Hepatocyte (in vitro differentiated cells): ENCODE measurements around the gene OPTC. TPM values are rescaled to one million over a fixed set of nuclear protein-coding genes. Genes with fewer than 3 reads are reported as not detected.
A peak's percentile ranks its signal among the peaks of the same experiment; 100 is the strongest.

Experiments
- DNase-seq: peaks from one replicate; pipeline ENCODE4 v3.0.0-alpha.2; 2016; ENCODE audit warnings: low spot score
- H2AFZ ChIP-seq: fragments of 200-600 bp; sonication (generic); 2 replicates; pipeline ENCODE4 v1.6.0; 2016; ENCODE audit warnings: antibody characterized with exemption, mild to moderate bottlenecking
- H3K27ac ChIP-seq: fragments of 200-600 bp; sonication (generic); 2 replicates; pipeline ENCODE4 v1.5.1; 2016; ENCODE audit warnings: mild to moderate bottlenecking
- H3K27me3 ChIP-seq: fragments of 200-600 bp; sonication (generic); 2 replicates; pipeline ENCODE4 v1.6.1; 2016
- H3K36me3 ChIP-seq: fragments of 200-600 bp; sonication (generic); replicated peaks from 2 replicates; pipeline ENCODE4 v1.5.1; 2016; ENCODE audit warnings: low read depth; ENCODE audit not compliant: insufficient read depth
- H3K4me1 ChIP-seq: fragments of 200-600 bp; sonication (generic); 2 replicates; pipeline ENCODE4 v1.5.1; 2016; ENCODE audit warnings: mild to moderate bottlenecking, moderate library complexity; ENCODE audit not compliant: insufficient read depth
- H3K4me2 ChIP-seq: fragments of 200-600 bp; sonication (generic); 2 replicates; pipeline ENCODE4 v1.6.0; 2016
- H3K4me3 ChIP-seq: fragments of 200-600 bp; sonication (generic); 2 replicates; pipeline ENCODE4 v1.5.1; 2016; ENCODE audit warnings: mild to moderate bottlenecking
- H3K79me2 ChIP-seq: fragments of 200-600 bp; sonication (generic); 2 replicates; pipeline ENCODE4 v1.6.0; 2017; ENCODE audit warnings: mild to moderate bottlenecking
- H3K9me2 ChIP-seq: fragments of 200-600 bp; sonication (generic); replicated peaks from 2 replicates; pipeline ENCODE4 v1.6.0; 2017; ENCODE audit warnings: mild to moderate bottlenecking; ENCODE audit not compliant: insufficient read depth
- H3K9me3 ChIP-seq: fragments of 200-600 bp; sonication (generic); 2 replicates; pipeline ENCODE4 v1.5.1; 2016; ENCODE audit warnings: low read depth, mild to moderate bottlenecking
- H4K20me1 ChIP-seq: fragments of 200-600 bp; sonication (generic); 2 replicates; pipeline ENCODE4 v1.6.0; 2016; ENCODE audit warnings: mild to moderate bottlenecking; ENCODE audit not compliant: insufficient read depth, poor library complexity, severe bottlenecking
- EZH2 ChIP-seq: fragments of 200-600 bp; sonication (generic); IDR thresholded peaks from 2 replicates; pipeline ENCODE4 v1.6.1; 2016; ENCODE audit warnings: antibody characterized with exemption, mild to moderate bottlenecking, borderline replicate concordance
- EZH2phosphoT487 ChIP-seq: fragments of 200-600 bp; sonication (generic); IDR thresholded peaks from one replicate; pipeline ENCODE4 v1.6.1; 2018; ENCODE audit warnings: antibody characterized with exemption, mild to moderate bottlenecking, low read depth, moderate library complexity; ENCODE audit not compliant: unreplicated experiment, severe bottlenecking
- WGBS: methylation state at CpG from one replicate; pipeline ENCODE4 v1.1.6; 2016; ENCODE audit warnings: low lambda C conversion rate; ENCODE audit errors: missing lambda C conversion rate; 5-methylcytosine and 5-hydroxymethylcytosine counted together
- polyA plus RNA-seq: library from polyadenylated mRNA; unstranded; fragments of >200 nt; fragmentation: Nextera tagmentation; extraction: Ambion mirVana; gene quantifications from 2 replicates; pipeline ENCODE4 v1.2.1, GENCODE V29; 2016
- total RNA-seq: library from RNA; depleted of rRNA; stranded (reverse); fragments of >200 nt; gene quantifications from 2 replicates; pipeline ENCODE4 v1.2.3, GENCODE V29; 2014
- TF ChIP-seq, protein P1 (sequence below): fragments of 200-600 bp; sonication (generic); IDR thresholded peaks from 2 replicates; pipeline ENCODE4 v1.5.1; 2016; ENCODE audit warnings: antibody characterized with exemption, mild to moderate bottlenecking; ENCODE audit not compliant: poor library complexity

Gene OPTC
- total and polyA plus RNA-seq, 2 experiments from 2014 or later: 0.28 TPM; not detected in 1

GRCh38 chr1:203480084-203480483, 13.9 kb upstream of the OPTC start:
- H2AFZ ChIP-seq: no peak overlapping the region
- H4K20me1 ChIP-seq: no peaks in the 10 kb centered on the region
- no peaks in the 10 kb centered on the region for H3K79me2 ChIP-seq
- H3K36me3 ChIP-seq: no peaks in the 10 kb centered on the region
- H3K9me2 ChIP-seq: no peaks in the 10 kb centered on the region
- H3K4me2 ChIP-seq: no peak overlapping the region
- no peak overlapping the region for H3K4me3 ChIP-seq
- no peaks in the 10 kb centered on the region for H3K9me3 ChIP-seq
- TF ChIP-seq, protein P1, sequence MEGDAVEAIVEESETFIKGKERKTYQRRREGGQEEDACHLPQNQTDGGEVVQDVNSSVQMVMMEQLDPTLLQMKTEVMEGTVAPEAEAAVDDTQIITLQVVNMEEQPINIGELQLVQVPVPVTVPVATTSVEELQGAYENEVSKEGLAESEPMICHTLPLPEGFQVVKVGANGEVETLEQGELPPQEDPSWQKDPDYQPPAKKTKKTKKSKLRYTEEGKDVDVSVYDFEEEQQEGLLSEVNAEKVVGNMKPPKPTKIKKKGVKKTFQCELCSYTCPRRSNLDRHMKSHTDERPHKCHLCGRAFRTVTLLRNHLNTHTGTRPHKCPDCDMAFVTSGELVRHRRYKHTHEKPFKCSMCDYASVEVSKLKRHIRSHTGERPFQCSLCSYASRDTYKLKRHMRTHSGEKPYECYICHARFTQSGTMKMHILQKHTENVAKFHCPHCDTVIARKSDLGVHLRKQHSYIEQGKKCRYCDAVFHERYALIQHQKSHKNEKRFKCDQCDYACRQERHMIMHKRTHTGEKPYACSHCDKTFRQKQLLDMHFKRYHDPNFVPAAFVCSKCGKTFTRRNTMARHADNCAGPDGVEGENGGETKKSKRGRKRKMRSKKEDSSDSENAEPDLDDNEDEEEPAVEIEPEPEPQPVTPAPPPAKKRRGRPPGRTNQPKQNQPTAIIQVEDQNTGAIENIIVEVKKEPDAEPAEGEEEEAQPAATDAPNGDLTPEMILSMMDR: no peak
- no peak for TF ChIP-seq EZH2
- H3K27ac ChIP-seq: peak overlapping the region; percentile 65
- no peaks in the 10 kb centered on the region for H3K27me3 ChIP-seq
- no peak for DNase-seq
- peaks cover 20% of the 10 kb centered on the region for H3K4me1 ChIP-seq
- 75% methylated on average over 2 of the region's 2 CpGs for WGBS

DNA sequence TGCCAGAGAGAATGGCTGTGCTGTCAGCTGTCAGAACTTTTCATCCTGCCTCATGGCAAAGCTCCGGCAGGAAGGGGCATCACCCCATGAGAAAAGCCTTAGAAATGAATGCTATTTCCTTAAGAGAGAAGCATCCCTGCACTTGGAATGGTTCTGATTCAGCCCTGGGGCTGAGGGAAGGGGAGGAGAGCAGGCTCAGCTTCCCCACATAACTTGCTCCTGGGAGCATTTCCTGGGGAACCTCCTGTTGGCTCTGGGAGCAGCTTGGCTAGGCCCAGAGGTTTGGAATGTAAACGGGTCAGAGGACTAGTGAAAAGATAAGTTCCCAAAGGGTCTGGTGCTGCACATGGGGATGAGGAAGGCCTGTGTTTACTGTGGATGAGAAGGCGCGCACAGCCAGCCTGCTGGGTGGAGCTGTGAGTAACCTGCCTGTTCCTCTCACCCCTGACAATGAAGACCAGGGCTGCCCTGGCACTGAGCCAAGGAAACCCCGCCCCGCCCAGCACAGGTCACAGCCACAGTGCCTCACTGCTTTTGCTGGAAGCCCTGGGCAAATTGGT, 13.3 kb upstream of the OPTC start:
- no peaks in the 10 kb centered on the region for H3K36me3 ChIP-seq
- no peaks in the 10 kb centered on the region for H3K27me3 ChIP-seq
- DNase-seq: peak; percentile 66
- no peaks in the 10 kb centered on the region for H4K20me1 ChIP-seq
- no peak for TF ChIP-seq EZH2
- TF ChIP-seq EZH2phosphoT487: no peak
- TF ChIP-seq, protein P1: no peak
- peak overlapping the region; percentile 65 for H3K27ac ChIP-seq
- H3K79me2 ChIP-seq: no peaks in the 10 kb centered on the region
- no peaks in the 10 kb centered on the region for H3K9me3 ChIP-seq
- no peak overlapping the region for H3K4me2 ChIP-seq
- H3K4me1 ChIP-seq: peaks cover 16% of the 10 kb centered on the region
- no peak overlapping the region for H3K4me3 ChIP-seq
- 43% methylated on average over 6 of the region's 6 CpGs for WGBS
- H2AFZ ChIP-seq: no peak overlapping the region
- H3K9me2 ChIP-seq: no peaks in the 10 kb centered on the region

DNA sequence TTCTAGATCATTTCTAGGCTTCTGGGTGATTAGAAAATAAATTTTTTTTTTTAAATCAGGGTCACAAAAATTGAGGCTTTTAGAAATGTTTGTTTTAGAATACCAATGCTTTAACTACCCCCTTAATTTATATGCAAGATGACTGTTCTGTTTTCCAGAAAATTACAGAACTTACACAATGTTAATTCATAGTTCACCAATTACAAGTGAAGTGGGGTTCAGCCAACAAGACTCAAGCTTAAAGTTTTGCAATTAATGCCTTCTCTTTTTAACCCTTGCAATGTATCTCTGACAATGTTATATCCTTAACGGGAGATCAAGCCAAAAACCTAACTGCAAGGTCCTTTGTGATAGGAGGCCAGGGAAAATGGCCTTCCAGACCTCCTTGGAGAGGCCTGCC, 12.8 kb upstream of the OPTC start:
- Histone ChIP-seq H3K4me1 (peaks cover 16% of the 10 kb centered on the region), H3K36me3 (no peaks in the 10 kb centered on the region), H4K20me1 (no peaks in the 10 kb centered on the region), H3K27ac (peak overlapping the region; percentile 65), H3K27me3 (no peaks in the 10 kb centered on the region), H3K4me3 (no peak overlapping the region), H3K9me2 (no peaks in the 10 kb centered on the region), H3K4me2 (no peak overlapping the region), H3K9me3 (no peaks in the 10 kb centered on the region), H3K79me2 (no peaks in the 10 kb centered on the region), H2AFZ (no peak overlapping the region)
- TF ChIP-seq EZH2 (no peak), EZH2phosphoT487 (no peak)
- TF ChIP-seq, protein P1: no peak
- DNase-seq: no peak
- WGBS: 90% methylated on average over 1 of the region's 1 CpG
